Kidney epithelial cell (primary cell): Measurements from ENCODE around the gene CCDC61. TPM values are rescaled to one million over a fixed set of nuclear protein-coding genes. Genes with fewer than 3 reads are reported as not detected.

Experiments
- DNase-seq: peaks from one replicate; pipeline ENCODE4 v3.0.0-alpha.2; 2010; ENCODE audit warnings: low read depth
- H3K27me3 ChIP-seq: 2 replicates; pipeline ENCODE4 v1.6.0; 2011; ENCODE audit warnings: low read length; ENCODE audit not compliant: control insufficient read depth, insufficient read depth
- H3K36me3 ChIP-seq: 2 replicates; pipeline ENCODE4 v1.5.1; 2011; ENCODE audit warnings: low read length; ENCODE audit not compliant: control insufficient read depth, insufficient read depth
- H3K4me3 ChIP-seq: 2 replicates; pipeline ENCODE4 v1.5.1; 2011; ENCODE audit warnings: low read depth, mild to moderate bottlenecking, control low read depth, low read length
- CTCF ChIP-seq: IDR thresholded peaks from 2 replicates; pipeline ENCODE4 v1.5.1; 2011; ENCODE audit warnings: mild to moderate bottlenecking, moderate library complexity, low read length, control low read depth, inconsistent platforms; ENCODE audit not compliant: insufficient read depth, poor library complexity, severe bottlenecking
- total RNA-seq: library from RNA; depleted of rRNA; stranded (reverse); fragments of >200 nt; gene quantifications from 2 replicates; pipeline ENCODE4 v1.2.3, GENCODE V29; 2015

CCDC61 gene
- total RNA-seq, 1 donor from 2014 or later = 7.1 TPM

GRCh38 chr19:46015687-46016425 is 20.6 kb downstream of the CCDC61 start:
- H3K4me3 ChIP-seq = peak overlapping the region; percentile 37
- TF ChIP-seq CTCF = no peak
- H3K36me3 ChIP-seq = no peaks in the 10 kb centered on the region
- peaks cover 15% of the 10 kb centered on the region for H3K27me3 ChIP-seq
- DNase-seq = no peak

GRCh38 chr19:46016426-46017094 is 21.3 kb downstream of the CCDC61 start:
- Histone ChIP-seq H3K4me3 (peak overlapping the region; percentile 37), H3K36me3 (no peaks in the 10 kb centered on the region), H3K27me3 (peaks cover 17% of the 10 kb centered on the region)
- TF ChIP-seq CTCF = peak; percentile 84
- DNase-seq = no peak

GRCh38 chr19:46017095-46017429 is 21.8 kb downstream of the CCDC61 start:
- Histone ChIP-seq H3K27me3 (peaks cover 21% of the 10 kb centered on the region), H3K4me3 (no peak overlapping the region), H3K36me3 (no peaks in the 10 kb centered on the region)
- DNase-seq = no peak
- TF ChIP-seq CTCF = no peak

GRCh38 chr19:46017874-46018675 is 22.8 kb downstream of the CCDC61 start:
- H3K4me3 ChIP-seq = no peak overlapping the region
- no peaks in the 10 kb centered on the region for H3K36me3 ChIP-seq
- no peak for TF ChIP-seq CTCF
- DNase-seq = no peak
- H3K27me3 ChIP-seq = peaks cover 31% of the 10 kb centered on the region

GRCh38 chr19:46018729-46019251 is 23.5 kb downstream of the CCDC61 start:
- TF ChIP-seq CTCF = no peak
- Histone ChIP-seq H3K27me3 (peaks cover 36% of the 10 kb centered on the region), H3K36me3 (no peaks in the 10 kb centered on the region), H3K4me3 (no peak overlapping the region)
- DNase-seq = no peak
